Uterus (tissue), 2 donors: Measurements from ENCODE around the gene STT3B.

Experiments used
- CTCF ChIP-seq, 4 experiments: fragments of 200-600 bp in 2 of 4; fragments of 450-650 bp in 2 of 4; sonication (generic) in 2 of 4; IDR thresholded peaks; one replicate each; pipeline ENCODE4 v1.5.1; 2016 to 2019; ENCODE audit warnings: antibody characterized with exemption in 4 of 4, mild to moderate bottlenecking in 2 of 4, moderate library complexity in 1 of 4
- POLR2A ChIP-seq, 2 donors: fragments of 450-650 bp; IDR thresholded peaks; one replicate each; pipeline ENCODE4 v1.6.1; 2016; ENCODE audit warnings: antibody characterized with exemption in 2 of 2, mild to moderate bottlenecking in 1 of 2, moderate library complexity in 1 of 2

GRCh38 chr3:31661993-31662670 is 129.4 kb downstream of the STT3B start:
- TF ChIP-seq CTCF (IDR thresholded peaks at IDR 0.05) = no peak
- no peak for TF ChIP-seq POLR2A (IDR thresholded peaks at IDR 0.05)
